Hindlimb muscle (tissue), 1 donor: Measurements from ENCODE around the gene NHS. TPM values are rescaled to one million over a fixed set of nuclear protein-coding genes. Genes with fewer than 3 reads are reported as not detected.

Experiments used
- DNase-seq: peaks from one replicate; pipeline ENCODE4 v3.0.0-alpha.2; 2013
- polyA plus RNA-seq: library from polyadenylated mRNA; unstranded; fragments of 120-200 nt; gene quantifications from one replicate; pipeline ENCODE4 v1.2.1, GENCODE V29; 2013; ENCODE audit not compliant: insufficient read length

Gene NHS
- polyA plus RNA-seq, 1 donor = 1.2 TPM

DNA sequence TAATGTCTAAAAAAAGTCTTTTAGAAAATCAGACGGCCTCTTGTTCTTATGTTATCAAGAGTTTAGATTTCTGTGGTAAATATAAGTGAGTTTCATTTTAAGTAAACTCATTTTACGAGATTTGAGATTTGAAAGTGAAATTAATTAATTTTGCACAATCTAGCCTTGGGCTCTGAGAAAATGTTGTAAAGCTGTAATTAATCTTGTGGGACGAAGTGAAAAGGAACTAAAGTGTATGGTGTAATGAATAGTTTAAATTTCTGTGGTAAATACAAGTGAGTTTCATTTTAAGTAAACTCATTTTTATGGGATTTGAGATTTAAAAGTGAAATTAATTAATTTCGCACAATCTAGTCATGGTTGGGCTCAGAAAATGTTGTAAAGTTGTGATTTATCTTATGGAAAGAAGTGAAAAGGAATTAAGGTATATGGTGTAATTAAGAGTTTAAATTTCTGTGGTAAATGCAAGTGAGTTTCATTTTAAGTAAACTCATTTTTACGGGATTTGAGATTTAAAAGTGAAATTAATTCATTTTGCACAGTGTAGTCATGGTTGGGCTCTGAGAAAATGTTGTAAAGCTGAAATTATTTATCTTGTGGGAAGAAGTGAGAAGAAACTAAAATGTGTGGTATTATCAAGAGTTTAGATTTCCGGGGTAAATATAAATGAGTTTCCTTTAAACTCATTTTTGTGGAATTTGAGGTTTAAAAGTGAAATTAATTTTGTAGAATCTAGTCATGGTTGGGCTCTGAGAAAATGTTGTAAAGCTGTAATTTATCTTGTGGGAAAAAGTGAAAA is 363.9 kb downstream of the NHS start:
- DNase-seq = no peak

GRCh38 chrX:17740137-17741122 is 365.4 kb downstream of the NHS start:
- DNase-seq = no peak

GRCh38 chrX:17741123-17741511 is 366.1 kb downstream of the NHS start:
- no peak for DNase-seq

GRCh38 chrX:17743913-17744312 is 368.9 kb downstream of the NHS start:
- DNase-seq = no peak

- no peak for DNase-seq
Measured at GRCh38 chrX:17744896-17745523, 370.0 kb downstream of the NHS start.

- no peak for DNase-seq
Measured at GRCh38 chrX:17747692-17748091, 372.7 kb downstream of the NHS start.

GRCh38 chrX:17748684-17749083 is 373.7 kb downstream of the NHS start:
- DNase-seq = no peak

DNA sequence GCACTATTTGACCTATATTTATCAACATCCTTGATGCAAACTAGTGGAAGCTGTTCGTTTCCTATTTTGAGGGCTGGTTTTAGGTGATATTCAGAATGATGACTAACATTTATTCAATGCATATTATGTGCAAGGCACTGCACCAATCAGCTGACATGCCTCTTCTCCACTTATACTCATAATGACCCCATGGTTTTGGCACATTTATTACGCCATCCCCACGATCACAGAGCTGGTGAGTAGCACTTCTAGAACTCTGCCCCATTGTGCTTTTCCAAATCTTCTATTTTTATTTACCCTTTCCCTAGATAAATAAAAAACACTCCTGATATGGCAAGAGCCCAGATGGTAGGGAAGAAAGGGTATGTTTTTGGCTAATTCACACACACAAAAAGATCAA is 375.4 kb downstream of the NHS start:
- no peak for DNase-seq

GRCh38 chrX:17758382-17758781 is 383.4 kb downstream of the NHS start:
- no peak for DNase-seq

- DNase-seq = no peak
Measured at GRCh38 chrX:17759990-17760389, 385.0 kb downstream of the NHS start.

DNA sequence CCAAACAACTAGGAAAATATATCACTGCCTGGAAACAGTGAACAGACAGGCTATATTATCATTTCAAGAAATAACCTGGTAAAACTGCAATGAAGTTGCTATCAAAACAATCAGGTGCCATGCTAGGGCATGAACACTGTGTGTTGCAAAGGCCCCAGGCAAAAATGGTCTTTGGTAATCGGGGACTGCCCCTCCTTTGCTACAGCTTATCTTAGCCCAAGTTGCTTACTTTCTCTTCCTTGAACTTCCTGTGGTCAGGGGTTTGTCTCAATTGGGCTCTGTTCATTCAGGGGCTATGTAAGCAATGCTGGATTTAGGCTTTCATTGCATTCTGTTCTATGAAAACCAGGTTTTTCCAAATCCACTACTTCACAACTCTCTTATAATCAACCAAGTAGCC is 392.7 kb downstream of the NHS start:
- no peak for DNase-seq

DNA sequence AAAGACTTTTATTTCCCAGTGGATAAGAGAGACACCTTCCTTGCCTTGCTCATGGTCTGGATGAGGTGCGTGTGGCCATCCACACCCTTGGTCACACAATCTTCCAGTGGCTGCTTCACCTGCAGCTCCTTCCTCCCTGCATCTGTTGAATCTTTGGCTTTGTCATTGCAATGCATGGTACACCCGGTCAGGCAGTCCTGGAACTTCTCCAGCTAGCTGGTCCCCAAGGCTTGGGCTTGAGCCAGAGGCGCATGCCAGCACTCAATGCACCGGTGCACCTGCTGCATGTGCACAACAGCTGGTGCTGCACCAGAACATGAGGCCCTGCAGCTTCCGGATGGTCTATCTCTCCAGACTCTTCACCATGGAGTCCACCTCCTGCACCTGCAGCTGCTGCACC is 394.0 kb downstream of the NHS start:
- DNase-seq = no peak

DNA sequence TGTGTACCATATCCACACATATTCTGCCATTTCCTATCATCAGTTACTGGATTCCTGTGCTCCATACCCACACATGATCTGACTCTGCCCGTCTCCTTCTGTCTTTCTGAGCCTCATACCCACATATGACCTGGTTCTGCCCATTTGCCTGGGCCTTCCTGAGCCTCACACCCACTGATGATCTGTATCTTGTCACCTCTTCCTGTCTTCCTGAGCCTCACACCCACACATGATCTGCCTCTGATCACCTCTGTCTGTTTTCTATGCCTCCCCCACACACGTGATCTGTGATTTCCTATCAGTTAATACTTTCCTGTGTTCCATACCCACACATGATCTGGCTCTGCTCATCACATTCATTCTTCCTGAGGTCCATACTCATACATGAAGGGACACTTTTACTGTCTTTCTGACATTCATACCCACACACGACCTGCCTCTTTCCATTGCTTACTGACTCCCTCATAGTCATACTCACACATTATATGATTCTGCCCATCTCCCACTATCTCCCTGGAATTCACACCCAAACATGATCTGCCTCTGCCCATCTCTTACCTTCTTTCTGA is 394.8 kb downstream of the NHS start:
- no peak for DNase-seq

DNA sequence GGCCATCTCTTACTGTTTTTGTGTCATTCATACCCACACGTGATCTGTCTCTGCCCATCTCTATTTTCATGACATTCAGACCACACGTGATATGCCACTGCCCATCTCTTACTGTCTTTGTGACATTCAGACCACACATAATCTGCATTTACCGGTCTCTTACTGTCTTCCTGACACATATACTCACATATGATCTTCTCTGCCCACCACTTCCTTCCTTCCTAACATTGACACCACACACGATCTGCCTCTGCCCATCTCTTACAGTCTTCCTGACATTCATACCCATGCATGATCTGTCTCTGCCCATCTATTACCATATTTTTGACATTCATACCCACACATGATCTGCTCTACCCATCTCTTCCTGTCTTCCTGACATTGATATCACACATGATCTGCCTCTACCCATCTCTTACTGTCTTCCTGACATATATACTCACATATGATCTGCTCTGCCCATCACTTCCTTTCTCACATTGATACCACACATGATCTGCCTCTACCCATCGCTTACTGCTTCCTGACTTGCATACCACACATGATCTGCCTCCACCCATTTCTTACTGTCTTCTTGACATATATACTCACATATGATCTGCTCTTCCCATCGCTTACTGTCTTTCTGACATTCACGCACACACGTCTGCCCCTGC is 398.3 kb downstream of the NHS start:
- DNase-seq = no peak

DNA sequence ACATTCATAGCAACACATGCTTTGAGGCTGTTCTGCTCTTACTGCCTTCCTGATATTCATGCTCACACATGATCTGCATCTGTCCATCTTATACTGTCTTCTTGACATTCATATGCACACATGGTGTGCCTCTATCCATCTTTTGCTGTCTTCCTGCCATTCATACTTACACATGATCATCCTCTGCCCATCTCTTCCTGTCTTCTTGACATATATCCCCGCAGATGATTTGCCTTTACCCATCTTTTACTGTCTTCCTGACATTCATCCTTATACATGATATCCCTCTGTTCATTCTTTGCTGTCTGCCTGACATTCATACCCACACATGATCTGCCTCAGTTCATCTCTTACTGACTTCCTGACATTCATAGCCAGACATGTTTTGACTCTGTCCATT is 399.1 kb downstream of the NHS start:
- DNase-seq = no peak

GRCh38 chrX:17778997-17779396 is 404.0 kb downstream of the NHS start:
- DNase-seq = no peak

GRCh38 chrX:17779434-17779833 is 404.4 kb downstream of the NHS start:
- DNase-seq = no peak
